Gastroesophageal sphincter (tissue), 3 donors: ENCODE results near the gene MYMX.

Experiments used
- CTCF ChIP-seq, 4 experiments: fragments of 200-600 bp in 2 of 4; fragments of 450-650 bp in 2 of 4; sonication (generic) in 1 of 4; IDR thresholded peaks; one replicate each; pipeline ENCODE4 v1.5.1; 2017 to 2019; ENCODE audit warnings: antibody characterized with exemption in 4 of 4, mild to moderate bottlenecking in 2 of 4, moderate library complexity in 2 of 4
- EP300 ChIP-seq: sonication (generic); formaldehyde crosslinking; IDR thresholded peaks from one replicate; pipeline ENCODE4 v1.6.1; 2017; ENCODE audit warnings: antibody characterized with exemption, mild to moderate bottlenecking

DNA sequence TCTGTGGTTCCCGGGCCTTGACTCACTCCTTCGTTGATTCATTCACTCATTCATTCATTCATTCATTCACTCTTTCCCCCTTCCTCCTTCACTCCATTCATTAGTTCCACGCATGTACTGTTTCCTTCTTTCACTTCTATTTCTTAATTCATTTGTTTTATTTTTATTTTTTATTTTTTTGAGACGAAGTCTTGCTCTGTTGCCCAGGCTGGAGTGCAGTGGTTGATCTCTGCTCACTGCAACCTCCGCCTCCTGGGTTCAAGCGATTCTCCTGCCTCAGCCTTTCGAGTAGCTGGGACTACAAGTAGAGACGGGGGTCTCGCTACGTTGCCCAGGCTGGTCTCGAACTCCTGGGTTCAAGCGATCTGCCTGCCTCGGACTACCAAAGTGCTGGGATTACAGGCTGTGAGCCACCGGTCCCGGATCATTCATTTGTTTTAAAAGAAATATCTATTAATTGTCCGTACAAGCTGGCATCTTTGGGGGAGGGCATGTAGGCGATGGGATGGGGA is 49.1 kb downstream of the MYMX start:
- TF ChIP-seq CTCF (IDR thresholded peaks at IDR 0.05) = no peak
- no peak for TF ChIP-seq EP300
